ENCODE results near the gene ANTXR2.
"Not testable (repeated sequence)": the region's sequence is repeated elsewhere in the genome, so short reads cannot be mapped to it uniquely, and the experiment has no call there.

The ANTXR2 gene

DNA sequence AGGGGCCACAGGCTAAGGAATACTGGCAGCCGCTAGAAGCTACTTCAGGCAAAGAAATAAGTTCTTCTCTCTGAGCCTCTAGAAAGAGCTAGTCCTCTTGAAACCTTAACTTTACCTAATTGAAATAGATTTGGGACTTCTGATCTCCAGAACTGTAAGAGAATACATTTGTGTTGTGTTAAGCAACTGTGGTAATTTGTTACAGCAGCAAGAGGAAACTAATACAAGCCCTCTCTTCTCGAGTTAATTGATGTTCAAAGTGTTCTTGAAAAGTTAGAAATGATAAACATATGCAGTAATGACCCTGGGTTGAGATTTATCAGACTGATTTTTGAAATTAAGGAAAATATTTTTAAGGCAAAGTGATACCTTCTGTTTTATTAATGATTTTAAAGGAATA, 172.8 kb downstream of the ANTXR2 start:
- no peaks in the 10 kb centered on the region for H3K4me1 ChIP-seq (ENCODE audit: insufficient read depth, low read length)
- H3K9me3 ChIP-seq (ENCODE audit: control insufficient read depth, insufficient read depth, low read length), result no peaks in the 10 kb centered on the region
- H3K9ac ChIP-seq (ENCODE audit: low read depth, low read length), result no peak overlapping the region
- no peaks in the 10 kb centered on the region for H3K36me3 ChIP-seq (ENCODE audit: insufficient read depth, low read length)

DNA sequence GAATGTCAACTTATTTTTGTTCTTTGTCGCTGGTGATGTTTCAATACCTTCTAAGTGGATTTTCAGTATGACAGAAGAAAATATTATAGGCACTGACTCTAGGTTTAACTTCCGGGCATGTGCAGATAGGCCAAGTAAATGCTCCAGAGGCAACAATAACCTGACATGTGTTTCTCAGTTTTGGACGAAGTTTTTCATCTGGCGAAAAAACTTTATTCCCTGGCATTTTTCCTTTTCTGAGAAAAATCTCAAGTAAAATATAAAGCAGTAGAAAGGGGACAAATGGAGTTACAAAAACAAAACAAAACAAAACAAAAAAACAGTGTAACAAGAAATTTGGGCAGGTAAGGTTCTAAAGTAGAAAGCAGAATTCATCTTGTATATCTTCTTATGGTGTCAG, 173.5 kb downstream of the ANTXR2 start:
- Histone ChIP-seq H3K9ac (ENCODE audit: low read depth, low read length) (no peak overlapping the region), H3K4me1 (ENCODE audit: insufficient read depth, low read length) (no peaks in the 10 kb centered on the region), H3K36me3 (ENCODE audit: insufficient read depth, low read length) (no peaks in the 10 kb centered on the region), H3K9me3 (ENCODE audit: control insufficient read depth, insufficient read depth, low read length) (no peaks in the 10 kb centered on the region)

- H3K4me1 ChIP-seq (ENCODE audit: insufficient read depth, low read length), result no peaks in the 10 kb centered on the region; the same call in 1 of the 2 replicates
- no peaks in the 10 kb centered on the region for H3K9me3 ChIP-seq (ENCODE audit: control insufficient read depth, insufficient read depth, low read length)
- no peak overlapping the region for H3K9ac ChIP-seq (ENCODE audit: low read depth, low read length)
- H3K36me3 ChIP-seq (ENCODE audit: insufficient read depth, low read length), result no peaks in the 10 kb centered on the region
These were observed 175.0 kb downstream of the ANTXR2 start for GRCh38 chr4:79898055-79898454.

DNA sequence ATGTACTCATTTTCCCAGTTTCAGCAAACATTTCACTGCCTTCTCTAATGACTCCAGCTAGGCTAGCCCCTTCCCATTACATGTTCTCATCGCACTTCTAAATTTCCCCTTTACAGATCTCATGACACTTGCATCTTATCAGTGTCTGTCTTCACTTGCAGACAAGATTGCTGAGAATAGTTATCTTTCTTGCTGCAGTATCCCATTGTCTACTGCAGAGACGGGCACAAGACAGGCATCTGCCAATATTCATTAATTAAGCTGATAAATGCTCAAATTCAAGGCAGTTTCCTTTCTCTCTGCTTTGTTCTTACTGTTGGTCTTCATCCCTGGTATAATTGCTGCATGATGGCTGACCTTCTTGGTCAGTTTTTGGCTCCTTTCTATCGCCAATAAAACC, 175.9 kb downstream of the ANTXR2 start:
- Histone ChIP-seq H3K4me1 (ENCODE audit: insufficient read depth, low read length) (no peaks in the 10 kb centered on the region; the same call in 1 of the 2 replicates), H3K36me3 (ENCODE audit: insufficient read depth, low read length) (no peaks in the 10 kb centered on the region), H3K9ac (ENCODE audit: low read depth, low read length) (no peak overlapping the region), H3K9me3 (ENCODE audit: control insufficient read depth, insufficient read depth, low read length) (no peaks in the 10 kb centered on the region)

DNA sequence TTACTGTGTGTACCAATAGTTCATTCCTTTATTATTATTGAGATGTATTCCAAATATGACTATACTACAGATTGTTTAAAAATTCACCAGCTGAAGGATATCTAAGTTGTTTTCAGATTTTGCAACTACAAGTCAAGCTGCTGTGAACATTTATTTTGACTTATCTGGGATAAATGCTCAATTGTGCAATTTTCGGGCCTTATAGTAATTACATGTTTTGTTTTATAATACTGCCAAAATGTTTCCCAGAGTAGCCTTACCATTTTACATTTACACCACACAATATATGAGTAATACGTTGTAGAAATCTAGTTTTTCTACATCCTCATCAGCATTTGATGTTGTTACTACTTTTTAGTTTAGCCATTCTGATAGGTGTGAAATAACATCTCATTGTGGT, 179.6 kb downstream of the ANTXR2 start:
- H3K36me3 ChIP-seq (ENCODE audit: insufficient read depth, low read length), result no peaks in the 10 kb centered on the region
- no peak overlapping the region for H3K9ac ChIP-seq (ENCODE audit: low read depth, low read length)
- no peaks in the 10 kb centered on the region for H3K9me3 ChIP-seq (ENCODE audit: control insufficient read depth, insufficient read depth, low read length)
- H3K4me1 ChIP-seq (ENCODE audit: insufficient read depth, low read length), result no peaks in the 10 kb centered on the region; the same call in 1 of the 2 replicates

DNA sequence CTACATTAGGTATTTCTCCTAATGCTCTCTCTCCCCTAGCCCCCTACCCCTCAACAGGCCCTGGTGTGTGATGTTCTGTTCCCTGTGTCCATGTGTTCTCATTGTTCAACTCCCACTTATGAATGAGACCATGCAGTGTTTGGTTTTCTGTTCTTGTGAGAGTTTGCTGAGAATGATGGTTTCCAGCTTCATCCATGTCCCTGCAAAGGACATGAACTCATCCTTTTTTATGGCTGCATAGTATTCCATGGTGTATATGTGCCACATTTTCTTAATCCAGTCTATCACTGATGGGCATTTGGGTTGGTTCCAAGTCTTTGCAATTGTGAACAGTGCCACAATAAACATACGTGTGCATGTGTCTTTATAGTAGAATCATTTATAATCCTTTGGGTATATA, 184.0 kb downstream of the ANTXR2 start:
- H3K9ac ChIP-seq (ENCODE audit: low read depth, low read length); H3K36me3 ChIP-seq (ENCODE audit: insufficient read depth, low read length); H3K9me3 ChIP-seq (ENCODE audit: control insufficient read depth, insufficient read depth, low read length); H3K4me1 ChIP-seq (ENCODE audit: insufficient read depth, low read length): not testable (repeated sequence)

DNA sequence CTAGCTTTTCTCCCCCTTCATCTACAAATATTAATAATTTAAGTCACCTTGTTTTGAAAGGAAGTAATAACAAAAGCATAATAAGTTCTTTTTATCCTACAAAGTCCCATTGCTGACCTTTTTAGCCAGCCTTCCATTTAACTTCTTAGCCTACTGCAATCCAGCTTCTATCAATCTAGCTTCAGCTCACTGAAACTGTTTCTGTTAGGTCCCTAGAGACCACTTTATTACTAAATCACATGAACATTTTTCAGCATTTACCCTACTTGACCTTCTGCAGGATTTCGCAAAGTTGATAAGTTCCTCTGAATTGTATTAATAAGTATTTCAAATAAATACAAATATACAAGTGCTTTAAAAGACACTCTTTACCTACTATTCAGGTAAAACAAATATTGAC, 186.5 kb downstream of the ANTXR2 start:
- H3K36me3 ChIP-seq (ENCODE audit: insufficient read depth, low read length), result no peaks in the 10 kb centered on the region
- no peaks in the 10 kb centered on the region for H3K9me3 ChIP-seq (ENCODE audit: control insufficient read depth, insufficient read depth, low read length)
- H3K4me1 ChIP-seq (ENCODE audit: insufficient read depth, low read length), result no peaks in the 10 kb centered on the region
- no peak overlapping the region for H3K9ac ChIP-seq (ENCODE audit: low read depth, low read length)

- Histone ChIP-seq H3K9ac (ENCODE audit: low read depth, low read length) (no peak overlapping the region), H3K4me1 (ENCODE audit: insufficient read depth, low read length) (no peaks in the 10 kb centered on the region), H3K9me3 (ENCODE audit: control insufficient read depth, insufficient read depth, low read length) (no peaks in the 10 kb centered on the region), H3K36me3 (ENCODE audit: insufficient read depth, low read length) (no peaks in the 10 kb centered on the region)
These were observed 187.0 kb downstream of the ANTXR2 start for GRCh38 chr4:79886021-79886420.

DNA sequence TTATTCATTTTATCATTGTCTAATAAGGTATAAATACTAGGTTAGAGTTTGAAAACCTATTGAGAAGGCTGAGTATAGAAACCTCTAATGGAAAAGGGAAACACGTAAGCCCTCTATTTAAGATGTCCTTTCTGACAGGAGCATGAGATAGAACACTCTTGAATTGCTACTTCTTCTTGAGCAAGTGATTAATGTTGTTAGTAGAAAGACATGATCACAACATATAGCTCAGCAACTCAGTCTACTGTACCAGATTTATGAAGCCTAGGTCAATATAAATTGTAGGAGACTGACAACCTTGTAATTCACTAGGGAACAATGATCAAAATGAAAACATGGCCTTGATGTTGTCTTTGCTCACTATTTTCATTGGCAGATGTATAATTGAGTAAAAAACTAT, 189.7 kb downstream of the ANTXR2 start:
- H3K9me3 ChIP-seq (ENCODE audit: control insufficient read depth, insufficient read depth, low read length), result no peaks in the 10 kb centered on the region
- no peaks in the 10 kb centered on the region for H3K4me1 ChIP-seq (ENCODE audit: insufficient read depth, low read length)
- no peak overlapping the region for H3K9ac ChIP-seq (ENCODE audit: low read depth, low read length)
- H3K36me3 ChIP-seq (ENCODE audit: insufficient read depth, low read length), result no peaks in the 10 kb centered on the region

GRCh38 chr4:79882806-79883205, 190.2 kb downstream of the ANTXR2 start:
- Histone ChIP-seq H3K9me3 (ENCODE audit: control insufficient read depth, insufficient read depth, low read length) (peaks cover 2% of the 10 kb centered on the region; the same call in 1 of the 2 replicates), H3K4me1 (ENCODE audit: insufficient read depth, low read length) (no peaks in the 10 kb centered on the region), H3K9ac (ENCODE audit: low read depth, low read length) (no peak overlapping the region), H3K36me3 (ENCODE audit: insufficient read depth, low read length) (no peaks in the 10 kb centered on the region)

GRCh38 chr4:79881407-79881806, 191.6 kb downstream of the ANTXR2 start:
- peaks cover 6% of the 10 kb centered on the region; the same call in 1 of the 2 replicates for H3K9me3 ChIP-seq (ENCODE audit: control insufficient read depth, insufficient read depth, low read length)
- no peaks in the 10 kb centered on the region for H3K36me3 ChIP-seq (ENCODE audit: insufficient read depth, low read length)
- H3K4me1 ChIP-seq (ENCODE audit: insufficient read depth, low read length), result no peaks in the 10 kb centered on the region

DNA sequence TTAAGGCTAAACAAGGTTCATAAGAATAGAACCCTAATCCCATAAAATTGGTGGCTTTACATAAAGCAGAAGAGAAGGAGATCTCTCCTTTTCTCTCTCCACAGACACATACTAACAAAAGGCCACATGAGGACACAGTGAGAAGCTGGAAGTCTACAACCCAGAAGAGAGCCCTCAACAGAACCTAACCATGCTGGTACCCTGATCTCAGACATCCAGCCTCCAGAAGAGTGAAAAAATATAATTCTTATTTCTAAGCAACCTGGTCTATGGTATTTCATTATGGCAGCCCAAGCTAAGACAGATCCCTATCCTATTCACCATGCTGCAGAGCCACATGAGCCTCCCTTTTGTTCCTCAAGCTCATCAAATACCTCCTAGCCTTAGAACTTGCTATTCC, 195.5 kb downstream of the ANTXR2 start:
- H3K9me3 ChIP-seq (ENCODE audit: control insufficient read depth, insufficient read depth, low read length), result peaks cover 6% of the 10 kb centered on the region; the same call in 1 of the 2 replicates
- no peak overlapping the region for H3K9ac ChIP-seq (ENCODE audit: low read depth, low read length)
- no peaks in the 10 kb centered on the region for H3K36me3 ChIP-seq (ENCODE audit: insufficient read depth, low read length)
- no peaks in the 10 kb centered on the region for H3K4me1 ChIP-seq (ENCODE audit: insufficient read depth, low read length)

More at GRCh38 chr4:79881407-79881806, 191.6 kb downstream of the ANTXR2 start:
- no peak overlapping the region for H3K9ac ChIP-seq (ENCODE audit: low read depth, low read length)

DNA sequence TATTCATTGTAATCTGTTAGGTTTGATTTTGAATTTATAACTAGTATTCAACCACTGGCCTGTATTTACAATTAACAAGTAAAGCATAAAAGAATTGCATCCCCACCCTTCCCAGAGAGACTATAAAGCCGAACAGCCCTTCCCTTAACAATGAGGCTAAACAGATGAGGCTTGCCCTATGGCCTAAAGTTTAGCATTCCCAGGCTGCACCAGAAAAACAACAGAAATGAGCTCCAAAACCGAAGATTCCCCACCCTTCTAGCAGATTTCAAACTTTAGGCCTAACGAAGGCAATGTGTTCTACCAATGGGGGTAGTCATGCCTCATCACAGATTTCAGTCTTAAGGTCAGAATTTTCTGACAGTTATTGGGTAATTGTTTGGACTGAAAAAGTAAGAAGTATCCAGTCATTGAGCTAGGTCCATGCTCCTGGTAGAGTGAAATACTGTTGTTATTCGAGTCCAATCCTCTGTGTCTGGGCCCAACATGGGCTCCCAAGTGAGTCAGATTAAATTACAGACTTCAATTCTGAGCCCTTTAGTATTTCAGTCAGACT, 197.6 kb downstream of the ANTXR2 start:
- H3K9ac ChIP-seq (ENCODE audit: low read depth, low read length), result no peak overlapping the region
- peaks cover 6% of the 10 kb centered on the region; the same call in 1 of the 2 replicates for H3K9me3 ChIP-seq (ENCODE audit: control insufficient read depth, insufficient read depth, low read length)
- H3K4me1 ChIP-seq (ENCODE audit: insufficient read depth, low read length), result no peaks in the 10 kb centered on the region
- no peaks in the 10 kb centered on the region for H3K36me3 ChIP-seq (ENCODE audit: insufficient read depth, low read length)

DNA sequence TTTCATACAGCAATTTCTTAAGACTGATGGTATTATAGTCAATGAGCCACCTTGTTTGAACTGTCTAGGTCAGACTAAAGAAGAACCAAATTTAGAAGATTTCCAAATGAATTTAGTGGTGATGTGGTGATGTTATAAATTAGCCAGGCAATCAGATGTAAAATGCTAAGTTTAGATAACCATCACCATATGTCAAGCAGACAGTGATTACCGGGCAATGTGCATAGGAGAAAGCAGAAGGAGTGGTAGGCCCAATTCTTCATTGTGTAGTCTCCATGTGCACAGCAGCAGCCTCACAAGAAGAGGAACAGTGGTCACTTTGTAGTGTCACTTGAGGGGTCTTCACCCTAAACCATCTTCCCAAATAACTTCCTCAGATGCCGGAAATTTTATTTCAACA, 198.8 kb downstream of the ANTXR2 start:
- no peaks in the 10 kb centered on the region for H3K36me3 ChIP-seq (ENCODE audit: insufficient read depth, low read length)
- peaks cover 6% of the 10 kb centered on the region; the same call in 1 of the 2 replicates for H3K9me3 ChIP-seq (ENCODE audit: control insufficient read depth, insufficient read depth, low read length)
- no peaks in the 10 kb centered on the region for H3K4me1 ChIP-seq (ENCODE audit: insufficient read depth, low read length)
- no peak overlapping the region for H3K9ac ChIP-seq (ENCODE audit: low read depth, low read length)

DNA sequence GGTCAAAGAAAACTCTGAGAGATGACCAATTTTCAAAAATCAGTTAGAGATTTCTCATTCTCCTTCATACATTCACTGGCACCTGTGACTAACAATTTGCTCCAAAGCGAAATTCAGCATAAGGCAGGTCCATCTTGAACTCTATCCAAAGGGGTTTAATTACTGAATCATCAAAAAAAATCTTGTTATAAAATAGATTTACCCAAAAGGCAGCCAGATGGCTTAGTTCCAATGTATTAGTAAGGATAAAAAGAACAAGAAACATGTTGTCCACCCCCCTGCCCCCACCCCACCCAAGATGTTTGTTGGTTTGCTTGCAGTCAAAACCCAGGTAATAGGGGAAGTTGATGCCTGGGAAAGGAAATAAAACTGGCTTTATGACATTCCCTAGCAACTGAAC, 200.3 kb downstream of the ANTXR2 start:
- no peaks in the 10 kb centered on the region for H3K4me1 ChIP-seq (ENCODE audit: insufficient read depth, low read length)
- no peak overlapping the region for H3K9ac ChIP-seq (ENCODE audit: low read depth, low read length)
- H3K9me3 ChIP-seq (ENCODE audit: control insufficient read depth, insufficient read depth, low read length), result peaks cover 3% of the 10 kb centered on the region; the same call in 1 of the 2 replicates
- no peaks in the 10 kb centered on the region for H3K36me3 ChIP-seq (ENCODE audit: insufficient read depth, low read length)

DNA sequence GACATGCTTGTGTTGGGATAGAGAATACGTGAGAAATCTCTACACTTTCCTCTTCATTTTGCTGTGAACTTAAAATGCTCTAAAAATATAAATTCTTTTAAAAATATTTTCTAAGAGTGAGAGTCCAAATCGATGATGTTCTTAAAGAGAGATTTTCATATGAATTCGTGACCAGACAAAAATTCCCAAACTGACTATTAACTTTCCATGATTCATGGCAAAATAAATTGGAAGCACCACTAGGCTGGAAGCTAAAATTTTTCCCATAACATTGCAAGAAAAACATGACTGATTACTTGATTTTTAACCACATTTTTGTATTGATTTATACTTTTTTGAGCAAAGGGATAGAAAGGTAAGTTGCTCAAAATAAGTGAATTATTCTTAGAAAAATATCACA, 201.1 kb downstream of the ANTXR2 start:
- no peaks in the 10 kb centered on the region for H3K4me1 ChIP-seq (ENCODE audit: insufficient read depth, low read length)

More for the DNA sequence above, 201.1 kb downstream of the ANTXR2 start:
- Histone ChIP-seq H3K9me3 (ENCODE audit: control insufficient read depth, insufficient read depth, low read length) (no peaks in the 10 kb centered on the region), H3K9ac (ENCODE audit: low read depth, low read length) (no peak overlapping the region), H3K36me3 (ENCODE audit: insufficient read depth, low read length) (no peaks in the 10 kb centered on the region)

Measured in ES-I3 (cell line).